ENCODE measurements around the gene RPS18. TPM values are rescaled to one million over a fixed set of nuclear protein-coding genes. Genes with fewer than 3 reads are reported as not detected.

Gene RPS18
- total and polyA plus RNA-seq, 2 of the 13 experiments (the other 11 are each of a cell fraction or from before 2014, with no cell fraction given), result 3,896 to 5,806 TPM

GRCh38 chr6:33313105-33313708 is 41.3 kb downstream of the RPS18 start (continued):
- TF ChIP-seq BRF2 (CRISPR knock-in tag; IDR thresholded peaks at IDR 0.05), result no peak
- 0 out of 2 replicates have a peak, but pooled peaks have one; percentile 42 for TF ChIP-seq ZNF569 (CRISPR knock-in tag; IDR thresholded peaks at IDR 0.05; ENCODE audit: borderline replicate concordance)
- TF ChIP-seq, protein P1, sequence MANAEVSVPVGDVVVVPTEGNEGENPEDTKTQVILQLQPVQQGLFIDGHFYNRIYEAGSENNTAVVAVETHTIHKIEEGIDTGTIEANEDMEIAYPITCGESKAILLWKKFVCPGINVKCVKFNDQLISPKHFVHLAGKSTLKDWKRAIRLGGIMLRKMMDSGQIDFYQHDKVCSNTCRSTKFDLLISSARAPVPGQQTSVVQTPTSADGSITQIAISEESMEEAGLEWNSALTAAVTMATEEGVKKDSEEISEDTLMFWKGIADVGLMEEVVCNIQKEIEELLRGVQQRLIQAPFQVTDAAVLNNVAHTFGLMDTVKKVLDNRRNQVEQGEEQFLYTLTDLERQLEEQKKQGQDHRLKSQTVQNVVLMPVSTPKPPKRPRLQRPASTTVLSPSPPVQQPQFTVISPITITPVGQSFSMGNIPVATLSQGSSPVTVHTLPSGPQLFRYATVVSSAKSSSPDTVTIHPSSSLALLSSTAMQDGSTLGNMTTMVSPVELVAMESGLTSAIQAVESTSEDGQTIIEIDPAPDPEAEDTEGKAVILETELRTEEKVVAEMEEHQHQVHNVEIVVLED (CRISPR knock-in tag; IDR thresholded peaks at IDR 0.05; ENCODE audit: borderline replicate concordance), result peak; percentile 0; the same call in 1 of the 2 replicates
- TF ChIP-seq ZBTB33 (CRISPR knock-in tag; IDR thresholded peaks at IDR 0.05), result 0 out of 2 replicates have a peak, but pooled peaks have one; percentile 9
- TF ChIP-seq KLF12 (CRISPR knock-in tag; IDR thresholded peaks at IDR 0.05; ENCODE audit: borderline replicate concordance), result no peak
- 0 out of 2 replicates have a peak, but pooled peaks have one; percentile 39 for TF ChIP-seq NFATC3 (CRISPR knock-in tag; IDR thresholded peaks at IDR 0.05)
- no peak for TF ChIP-seq GABPA (IDR thresholded peaks at IDR 0.05; ENCODE audit: low read depth, low read length)
- TF ChIP-seq GABPA (CRISPR knock-in tag; IDR thresholded peaks at IDR 0.05; ENCODE audit: low read depth), result no peak; the same call in 1 of the 2 replicates
- no peak for TF ChIP-seq KLF6 (CRISPR knock-in tag; IDR thresholded peaks at IDR 0.05)
- TF ChIP-seq KDM5A (IDR thresholded peaks at IDR 0.05; ENCODE audit: borderline replicate concordance, low read length), result peak; percentile 69; the same call in 1 of the 2 replicates
- TF ChIP-seq ZNF577 (CRISPR knock-in tag; IDR thresholded peaks at IDR 0.05; ENCODE audit: borderline replicate concordance, low read depth), result no peak
- TF ChIP-seq IRF2 (CRISPR knock-in tag; IDR thresholded peaks at IDR 0.05), result no peak
- no peak; the same call in 1 of the 2 replicates for TF ChIP-seq HES4 (CRISPR knock-in tag; IDR thresholded peaks at IDR 0.05; ENCODE audit: borderline replicate concordance)
- no peak for TF ChIP-seq FOXA1 (IDR thresholded peaks at IDR 0.05)
- TF ChIP-seq FOXA1 (CRISPR knock-in tag; IDR thresholded peaks at IDR 0.05), result no peak
- TF ChIP-seq ZFY (CRISPR knock-in tag; IDR thresholded peaks at IDR 0.05), result no peak
- no peak for TF ChIP-seq NR2F1 (CRISPR knock-in tag; IDR thresholded peaks at IDR 0.05)
- TF ChIP-seq MTF1 (CRISPR knock-in tag; IDR thresholded peaks at IDR 0.05), result no peak
- TF ChIP-seq PTBP1 (IDR thresholded peaks at IDR 0.05; ENCODE audit: low read depth, low read length, poor library complexity, severe bottlenecking), result no peak
- TF ChIP-seq, protein P2, sequence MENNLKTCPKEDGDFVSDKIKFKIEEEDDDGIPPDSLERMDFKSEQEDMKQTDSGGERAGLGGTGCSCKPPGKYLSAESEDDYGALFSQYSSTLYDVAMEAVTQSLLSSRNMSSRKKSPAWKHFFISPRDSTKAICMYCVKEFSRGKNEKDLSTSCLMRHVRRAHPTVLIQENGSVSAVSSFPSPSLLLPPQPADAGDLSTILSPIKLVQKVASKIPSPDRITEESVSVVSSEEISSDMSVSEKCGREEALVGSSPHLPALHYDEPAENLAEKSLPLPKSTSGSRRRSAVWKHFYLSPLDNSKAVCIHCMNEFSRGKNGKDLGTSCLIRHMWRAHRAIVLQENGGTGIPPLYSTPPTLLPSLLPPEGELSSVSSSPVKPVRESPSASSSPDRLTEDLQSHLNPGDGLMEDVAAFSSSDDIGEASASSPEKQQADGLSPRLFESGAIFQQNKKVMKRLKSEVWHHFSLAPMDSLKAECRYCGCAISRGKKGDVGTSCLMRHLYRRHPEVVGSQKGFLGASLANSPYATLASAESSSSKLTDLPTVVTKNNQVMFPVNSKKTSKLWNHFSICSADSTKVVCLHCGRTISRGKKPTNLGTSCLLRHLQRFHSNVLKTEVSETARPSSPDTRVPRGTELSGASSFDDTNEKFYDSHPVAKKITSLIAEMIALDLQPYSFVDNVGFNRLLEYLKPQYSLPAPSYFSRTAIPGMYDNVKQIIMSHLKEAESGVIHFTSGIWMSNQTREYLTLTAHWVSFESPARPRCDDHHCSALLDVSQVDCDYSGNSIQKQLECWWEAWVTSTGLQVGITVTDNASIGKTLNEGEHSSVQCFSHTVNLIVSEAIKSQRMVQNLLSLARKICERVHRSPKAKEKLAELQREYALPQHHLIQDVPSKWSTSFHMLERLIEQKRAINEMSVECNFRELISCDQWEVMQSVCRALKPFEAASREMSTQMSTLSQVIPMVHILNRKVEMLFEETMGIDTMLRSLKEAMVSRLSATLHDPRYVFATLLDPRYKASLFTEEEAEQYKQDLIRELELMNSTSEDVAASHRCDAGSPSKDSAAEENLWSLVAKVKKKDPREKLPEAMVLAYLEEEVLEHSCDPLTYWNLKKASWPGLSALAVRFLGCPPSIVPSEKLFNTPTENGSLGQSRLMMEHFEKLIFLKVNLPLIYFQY (CRISPR knock-in tag; IDR thresholded peaks at IDR 0.05; ENCODE audit: borderline replicate concordance), result no peak
- no peak for TF ChIP-seq ELF1 (CRISPR knock-in tag; IDR thresholded peaks at IDR 0.05)
- TF ChIP-seq ZNF543 (CRISPR knock-in tag; IDR thresholded peaks at IDR 0.05), result no peak
- no peak for TF ChIP-seq ZFP1 (CRISPR knock-in tag; IDR thresholded peaks at IDR 0.05)

Data from HepG2 (cell line).